ENCODE results near the gene ERI3.

GRCh38 chr1:44289530-44289929 lies 65.5 kb downstream of the ERI3 start:
- TF ChIP-seq CTCF (conservative IDR thresholded peaks at IDR 0.05; ENCODE audit: low read length): no peak
- TF ChIP-seq EZH2phosphoT487 (IDR thresholded peaks at IDR 0.05; ENCODE audit: borderline replicate concordance): no peak
